ENCODE data around the gene ATL2.

The ATL2 gene

DNA sequence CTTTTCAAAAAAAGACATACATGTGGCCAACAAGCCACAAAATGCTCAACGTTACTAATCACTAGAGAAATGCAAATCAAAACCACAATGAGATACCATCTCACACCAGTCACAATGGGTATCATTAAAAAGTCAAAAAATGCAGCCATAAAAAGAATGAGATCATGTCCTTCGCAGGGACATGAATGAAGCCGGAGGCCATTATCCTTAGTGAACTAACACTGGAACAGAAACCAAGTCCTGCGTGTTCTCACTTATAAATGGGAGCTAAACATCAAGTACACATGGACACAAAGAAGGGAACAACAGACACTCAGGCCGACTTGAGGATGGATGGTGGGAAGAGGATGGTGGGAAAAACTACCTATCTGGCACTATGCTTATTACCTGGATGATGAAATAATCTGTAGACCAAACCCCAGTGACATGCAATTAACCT lies 17.8 kb upstream of the ATL2 start (continued):
- TF ChIP-seq, protein P1, sequence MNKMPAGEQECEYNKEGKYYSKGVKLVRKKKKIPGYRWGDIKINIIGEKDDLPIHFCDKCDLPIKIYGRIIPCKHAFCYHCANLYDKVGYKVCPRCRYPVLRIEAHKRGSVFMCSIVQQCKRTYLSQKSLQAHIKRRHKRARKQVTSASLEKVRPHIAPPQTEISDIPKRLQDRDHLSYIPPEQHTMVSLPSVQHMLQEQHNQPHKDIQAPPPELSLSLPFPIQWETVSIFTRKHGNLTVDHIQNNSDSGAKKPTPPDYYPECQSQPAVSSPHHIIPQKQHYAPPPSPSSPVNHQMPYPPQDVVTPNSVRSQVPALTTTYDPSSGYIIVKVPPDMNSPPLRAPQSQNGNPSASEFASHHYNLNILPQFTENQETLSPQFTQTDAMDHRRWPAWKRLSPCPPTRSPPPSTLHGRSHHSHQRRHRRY (tag by site-specific recombination; IDR thresholded peaks at IDR 0.05) = no peak
- peak; percentile 58 for TF ChIP-seq SP3 (tag by site-specific recombination; IDR thresholded peaks at IDR 0.05)
- TF ChIP-seq ZSCAN23 (tag by site-specific recombination; IDR thresholded peaks at IDR 0.05) = peak; percentile 50; the same call in 1 of the 2 replicates
- no peak for TF ChIP-seq ZNF184 (tag by site-specific recombination; IDR thresholded peaks at IDR 0.05)
- TF ChIP-seq, protein P2, sequence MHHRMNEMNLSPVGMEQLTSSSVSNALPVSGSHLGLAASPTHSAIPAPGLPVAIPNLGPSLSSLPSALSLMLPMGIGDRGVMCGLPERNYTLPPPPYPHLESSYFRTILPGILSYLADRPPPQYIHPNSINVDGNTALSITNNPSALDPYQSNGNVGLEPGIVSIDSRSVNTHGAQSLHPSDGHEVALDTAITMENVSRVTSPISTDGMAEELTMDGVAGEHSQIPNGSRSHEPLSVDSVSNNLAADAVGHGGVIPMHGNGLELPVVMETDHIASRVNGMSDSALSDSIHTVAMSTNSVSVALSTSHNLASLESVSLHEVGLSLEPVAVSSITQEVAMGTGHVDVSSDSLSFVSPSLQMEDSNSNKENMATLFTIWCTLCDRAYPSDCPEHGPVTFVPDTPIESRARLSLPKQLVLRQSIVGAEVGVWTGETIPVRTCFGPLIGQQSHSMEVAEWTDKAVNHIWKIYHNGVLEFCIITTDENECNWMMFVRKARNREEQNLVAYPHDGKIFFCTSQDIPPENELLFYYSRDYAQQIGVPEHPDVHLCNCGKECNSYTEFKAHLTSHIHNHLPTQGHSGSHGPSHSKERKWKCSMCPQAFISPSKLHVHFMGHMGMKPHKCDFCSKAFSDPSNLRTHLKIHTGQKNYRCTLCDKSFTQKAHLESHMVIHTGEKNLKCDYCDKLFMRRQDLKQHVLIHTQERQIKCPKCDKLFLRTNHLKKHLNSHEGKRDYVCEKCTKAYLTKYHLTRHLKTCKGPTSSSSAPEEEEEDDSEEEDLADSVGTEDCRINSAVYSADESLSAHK (tag by site-specific recombination; IDR thresholded peaks at IDR 0.05) = peak; percentile 87
- TF ChIP-seq ZNF776 (tag by site-specific recombination; IDR thresholded peaks at IDR 0.05; ENCODE audit: borderline replicate concordance) = no peak
- TF ChIP-seq ZNF561 (tag by site-specific recombination; IDR thresholded peaks at IDR 0.05; ENCODE audit: borderline replicate concordance) = no peak
- TF ChIP-seq, protein P3, sequence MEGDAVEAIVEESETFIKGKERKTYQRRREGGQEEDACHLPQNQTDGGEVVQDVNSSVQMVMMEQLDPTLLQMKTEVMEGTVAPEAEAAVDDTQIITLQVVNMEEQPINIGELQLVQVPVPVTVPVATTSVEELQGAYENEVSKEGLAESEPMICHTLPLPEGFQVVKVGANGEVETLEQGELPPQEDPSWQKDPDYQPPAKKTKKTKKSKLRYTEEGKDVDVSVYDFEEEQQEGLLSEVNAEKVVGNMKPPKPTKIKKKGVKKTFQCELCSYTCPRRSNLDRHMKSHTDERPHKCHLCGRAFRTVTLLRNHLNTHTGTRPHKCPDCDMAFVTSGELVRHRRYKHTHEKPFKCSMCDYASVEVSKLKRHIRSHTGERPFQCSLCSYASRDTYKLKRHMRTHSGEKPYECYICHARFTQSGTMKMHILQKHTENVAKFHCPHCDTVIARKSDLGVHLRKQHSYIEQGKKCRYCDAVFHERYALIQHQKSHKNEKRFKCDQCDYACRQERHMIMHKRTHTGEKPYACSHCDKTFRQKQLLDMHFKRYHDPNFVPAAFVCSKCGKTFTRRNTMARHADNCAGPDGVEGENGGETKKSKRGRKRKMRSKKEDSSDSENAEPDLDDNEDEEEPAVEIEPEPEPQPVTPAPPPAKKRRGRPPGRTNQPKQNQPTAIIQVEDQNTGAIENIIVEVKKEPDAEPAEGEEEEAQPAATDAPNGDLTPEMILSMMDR (tag by site-specific recombination; IDR thresholded peaks at IDR 0.05) = no peak
- TF ChIP-seq ZBTB21 (tag by site-specific recombination; IDR thresholded peaks at IDR 0.05) = peak; percentile 69; the same call in 1 of the 2 replicates
- TF ChIP-seq ZNF138 (tag by site-specific recombination; IDR thresholded peaks at IDR 0.05; ENCODE audit: borderline replicate concordance) = no peak
- TF ChIP-seq ZNF473 (tag by site-specific recombination; IDR thresholded peaks at IDR 0.05) = no peak
- TF ChIP-seq SCRT1 (tag by site-specific recombination; IDR thresholded peaks at IDR 0.05; ENCODE audit: borderline replicate concordance) = no peak
- TF ChIP-seq ZNF623 (tag by site-specific recombination; IDR thresholded peaks at IDR 0.05) = no peak
- peak; percentile 67; the same call in 1 of the 2 replicates for TF ChIP-seq ZNF10 (tag by site-specific recombination; IDR thresholded peaks at IDR 0.05)
- no peak for TF ChIP-seq ZNF404 (tag by site-specific recombination; IDR thresholded peaks at IDR 0.05)
- TF ChIP-seq, protein P4, sequence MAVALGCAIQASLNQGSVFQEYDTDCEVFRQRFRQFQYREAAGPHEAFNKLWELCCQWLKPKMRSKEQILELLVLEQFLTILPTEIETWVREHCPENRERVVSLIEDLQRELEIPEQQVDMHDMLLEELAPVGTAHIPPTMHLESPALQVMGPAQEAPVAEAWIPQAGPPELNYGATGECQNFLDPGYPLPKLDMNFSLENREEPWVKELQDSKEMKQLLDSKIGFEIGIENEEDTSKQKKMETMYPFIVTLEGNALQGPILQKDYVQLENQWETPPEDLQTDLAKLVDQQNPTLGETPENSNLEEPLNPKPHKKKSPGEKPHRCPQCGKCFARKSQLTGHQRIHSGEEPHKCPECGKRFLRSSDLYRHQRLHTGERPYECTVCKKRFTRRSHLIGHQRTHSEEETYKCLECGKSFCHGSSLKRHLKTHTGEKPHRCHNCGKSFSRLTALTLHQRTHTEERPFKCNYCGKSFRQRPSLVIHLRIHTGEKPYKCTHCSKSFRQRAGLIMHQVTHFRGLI (tag by site-specific recombination; IDR thresholded peaks at IDR 0.05) = peak; percentile 48
- peak; percentile 93 for TF ChIP-seq ZXDB (tag by site-specific recombination; IDR thresholded peaks at IDR 0.05)
- no peak for TF ChIP-seq REPIN1 (tag by site-specific recombination; IDR thresholded peaks at IDR 0.05; ENCODE audit: low read depth)
- TF ChIP-seq ZNF24 (tag by site-specific recombination; IDR thresholded peaks at IDR 0.05) = peak; percentile 92
- TF ChIP-seq, protein P5, sequence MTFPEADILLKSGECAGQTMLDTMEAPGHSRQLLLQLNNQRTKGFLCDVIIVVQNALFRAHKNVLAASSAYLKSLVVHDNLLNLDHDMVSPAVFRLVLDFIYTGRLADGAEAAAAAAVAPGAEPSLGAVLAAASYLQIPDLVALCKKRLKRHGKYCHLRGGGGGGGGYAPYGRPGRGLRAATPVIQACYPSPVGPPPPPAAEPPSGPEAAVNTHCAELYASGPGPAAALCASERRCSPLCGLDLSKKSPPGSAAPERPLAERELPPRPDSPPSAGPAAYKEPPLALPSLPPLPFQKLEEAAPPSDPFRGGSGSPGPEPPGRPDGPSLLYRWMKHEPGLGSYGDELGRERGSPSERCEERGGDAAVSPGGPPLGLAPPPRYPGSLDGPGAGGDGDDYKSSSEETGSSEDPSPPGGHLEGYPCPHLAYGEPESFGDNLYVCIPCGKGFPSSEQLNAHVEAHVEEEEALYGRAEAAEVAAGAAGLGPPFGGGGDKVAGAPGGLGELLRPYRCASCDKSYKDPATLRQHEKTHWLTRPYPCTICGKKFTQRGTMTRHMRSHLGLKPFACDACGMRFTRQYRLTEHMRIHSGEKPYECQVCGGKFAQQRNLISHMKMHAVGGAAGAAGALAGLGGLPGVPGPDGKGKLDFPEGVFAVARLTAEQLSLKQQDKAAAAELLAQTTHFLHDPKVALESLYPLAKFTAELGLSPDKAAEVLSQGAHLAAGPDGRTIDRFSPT (tag by site-specific recombination; IDR thresholded peaks at IDR 0.05) = peak; percentile 90
- TF ChIP-seq ZNF843 (tag by site-specific recombination; IDR thresholded peaks at IDR 0.05) = peak; percentile 97
- TF ChIP-seq ZNF610 (tag by site-specific recombination; IDR thresholded peaks at IDR 0.05; ENCODE audit: borderline replicate concordance) = no peak
- no peak for TF ChIP-seq ZNF571 (tag by site-specific recombination; IDR thresholded peaks at IDR 0.05)
- no peak for TF ChIP-seq RBAK (tag by site-specific recombination; IDR thresholded peaks at IDR 0.05)
- no peak for TF ChIP-seq GLIS2 (tag by site-specific recombination; IDR thresholded peaks at IDR 0.05)
- no peak for TF ChIP-seq ZNF16 (tag by site-specific recombination; IDR thresholded peaks at IDR 0.05; ENCODE audit: low read depth)
- TF ChIP-seq ZNF654 (tag by site-specific recombination; IDR thresholded peaks at IDR 0.05; ENCODE audit: low read depth) = no peak
- TF ChIP-seq SALL2 (tag by site-specific recombination; IDR thresholded peaks at IDR 0.05; ENCODE audit: borderline replicate concordance) = no peak

Measured in HEK293 (cell line).